ENCODE measurements around the gene ASIC3. TPM values are rescaled to one million over a fixed set of nuclear protein-coding genes. Genes with fewer than 3 reads are reported as not detected.

The ASIC3 gene
- total RNA-seq, 4 donors from 2014 or later, result 1.3 to 2.9 (median 2.1) TPM

GRCh38 chr7:151057506-151057988 is 9.2 kb downstream of the ASIC3 start, which contains the start of gene CDK5:
Gene CDK5 (minus strand): TSS chr7:151057897. CDS start chr7:151057848, 49 bp downstream.
- Histone ChIP-seq H3K9me3 (no peaks in the 10 kb centered on the region), H3K27ac (replicated peaks in 1 of 4) (peak within 1 kb of the TSS; percentile 92 to 95 (median 93)), H3K4me1 (peaks cover 42 to 54% (median 49%) of the 10 kb centered on the region in 4 donors), H3K36me3 (peaks cover 0 to 13% (median 7%) of the 10 kb centered on the region in 4 donors), H3K4me3 (peak within 1 kb of the TSS; percentile 72 to 94 (median 90)), H3K27me3 (no peaks in the 10 kb centered on the region)
- DNase-seq (ENCODE audit: extremely low spot score), result no peak
- no peak for TF ChIP-seq POLR2A (IDR thresholded peaks at IDR 0.05; ENCODE audit: low read depth)
- TF ChIP-seq, protein P1, sequence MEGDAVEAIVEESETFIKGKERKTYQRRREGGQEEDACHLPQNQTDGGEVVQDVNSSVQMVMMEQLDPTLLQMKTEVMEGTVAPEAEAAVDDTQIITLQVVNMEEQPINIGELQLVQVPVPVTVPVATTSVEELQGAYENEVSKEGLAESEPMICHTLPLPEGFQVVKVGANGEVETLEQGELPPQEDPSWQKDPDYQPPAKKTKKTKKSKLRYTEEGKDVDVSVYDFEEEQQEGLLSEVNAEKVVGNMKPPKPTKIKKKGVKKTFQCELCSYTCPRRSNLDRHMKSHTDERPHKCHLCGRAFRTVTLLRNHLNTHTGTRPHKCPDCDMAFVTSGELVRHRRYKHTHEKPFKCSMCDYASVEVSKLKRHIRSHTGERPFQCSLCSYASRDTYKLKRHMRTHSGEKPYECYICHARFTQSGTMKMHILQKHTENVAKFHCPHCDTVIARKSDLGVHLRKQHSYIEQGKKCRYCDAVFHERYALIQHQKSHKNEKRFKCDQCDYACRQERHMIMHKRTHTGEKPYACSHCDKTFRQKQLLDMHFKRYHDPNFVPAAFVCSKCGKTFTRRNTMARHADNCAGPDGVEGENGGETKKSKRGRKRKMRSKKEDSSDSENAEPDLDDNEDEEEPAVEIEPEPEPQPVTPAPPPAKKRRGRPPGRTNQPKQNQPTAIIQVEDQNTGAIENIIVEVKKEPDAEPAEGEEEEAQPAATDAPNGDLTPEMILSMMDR (IDR thresholded peaks at IDR 0.05), result no peak
- 1% methylated on average over 16 of the region's 30 CpGs for WGBS
- intact Hi-C loops (cut with DNase I), result no loop called here

GRCh38 chr7:151057989-151058780 is 9.9 kb downstream of the ASIC3 start:
- peak overlapping the region; percentile 72 to 94 (median 90) for H3K4me3 ChIP-seq
- TF ChIP-seq POLR2AphosphoS5 (IDR thresholded peaks at IDR 0.05) (peak; percentile 88 to 95), POLR2A (IDR thresholded peaks at IDR 0.05; ENCODE audit: low read depth) (peak; percentile 9), EP300 (IDR thresholded peaks at IDR 0.05) (no peak)
- TF ChIP-seq, protein P1 (IDR thresholded peaks at IDR 0.05), result no peak
- intact Hi-C loops (cut with DNase I), result no loop called here
- peaks cover 0 to 13% (median 6%) of the 10 kb centered on the region in 4 donors for H3K36me3 ChIP-seq
- no peaks in the 10 kb centered on the region for H3K27me3 ChIP-seq
- DNase-seq (ENCODE audit: extremely low spot score), result peak; percentile 100
- H3K27ac ChIP-seq (replicated peaks in 1 of 4), result peak overlapping the region; percentile 92 to 95 (median 93)
- peaks cover 47 to 61% (median 56%) of the 10 kb centered on the region in 4 donors for H3K4me1 ChIP-seq
- H3K9me3 ChIP-seq, result no peaks in the 10 kb centered on the region
- WGBS, result 2% methylated on average over 20 of the region's 46 CpGs

DNA sequence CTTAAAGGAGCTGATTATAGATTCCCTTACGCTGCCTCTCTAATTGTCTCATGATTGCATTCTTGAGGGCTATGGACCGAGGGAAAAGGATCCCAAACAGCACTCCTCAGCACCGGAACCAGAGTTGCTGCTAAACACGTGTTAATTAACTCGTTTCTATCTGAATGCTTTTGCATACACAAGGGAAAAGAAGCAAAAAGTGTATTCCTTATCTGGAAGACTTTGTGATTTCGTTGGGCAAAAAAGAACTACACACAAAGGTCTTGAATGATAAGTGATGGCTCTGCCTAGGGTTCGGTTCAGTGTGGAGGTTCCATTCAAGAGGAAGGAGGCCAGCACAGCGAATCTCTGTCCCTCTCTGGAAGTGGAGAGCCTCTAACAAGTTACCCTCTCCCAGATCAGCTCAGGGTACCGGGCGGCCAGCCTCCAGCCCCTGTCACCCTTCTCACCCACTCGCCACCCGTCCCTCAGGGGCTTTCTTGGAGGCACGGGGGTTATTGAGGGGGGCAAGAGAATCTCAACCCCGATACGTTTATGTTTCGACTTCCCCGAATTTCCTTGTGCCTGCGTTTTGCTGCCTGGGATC is 10.5 kb downstream of the ASIC3 start:
- H3K27ac ChIP-seq (replicated peaks in 1 of 4), result peak overlapping the region; percentile 92 to 95 (median 93)
- H3K4me1 ChIP-seq, result peaks cover 53 to 68% (median 63%) of the 10 kb centered on the region in 4 donors
- DNase-seq (ENCODE audit: extremely low spot score), result no peak
- no peaks in the 10 kb centered on the region for H3K9me3 ChIP-seq
- intact Hi-C loops (cut with DNase I), result no loop called here
- TF ChIP-seq POLR2A (IDR thresholded peaks at IDR 0.05; ENCODE audit: low read depth) (no peak), EP300 (IDR thresholded peaks at IDR 0.05) (no peak)
- peaks cover 0 to 9% (median 3%) of the 10 kb centered on the region in 4 donors for H3K36me3 ChIP-seq
- H3K27me3 ChIP-seq, result no peaks in the 10 kb centered on the region
- 4% methylated on average over 16 of the region's 18 CpGs for WGBS
- H3K4me3 ChIP-seq, result peak overlapping the region; percentile 72 to 94 (median 90)

DNA sequence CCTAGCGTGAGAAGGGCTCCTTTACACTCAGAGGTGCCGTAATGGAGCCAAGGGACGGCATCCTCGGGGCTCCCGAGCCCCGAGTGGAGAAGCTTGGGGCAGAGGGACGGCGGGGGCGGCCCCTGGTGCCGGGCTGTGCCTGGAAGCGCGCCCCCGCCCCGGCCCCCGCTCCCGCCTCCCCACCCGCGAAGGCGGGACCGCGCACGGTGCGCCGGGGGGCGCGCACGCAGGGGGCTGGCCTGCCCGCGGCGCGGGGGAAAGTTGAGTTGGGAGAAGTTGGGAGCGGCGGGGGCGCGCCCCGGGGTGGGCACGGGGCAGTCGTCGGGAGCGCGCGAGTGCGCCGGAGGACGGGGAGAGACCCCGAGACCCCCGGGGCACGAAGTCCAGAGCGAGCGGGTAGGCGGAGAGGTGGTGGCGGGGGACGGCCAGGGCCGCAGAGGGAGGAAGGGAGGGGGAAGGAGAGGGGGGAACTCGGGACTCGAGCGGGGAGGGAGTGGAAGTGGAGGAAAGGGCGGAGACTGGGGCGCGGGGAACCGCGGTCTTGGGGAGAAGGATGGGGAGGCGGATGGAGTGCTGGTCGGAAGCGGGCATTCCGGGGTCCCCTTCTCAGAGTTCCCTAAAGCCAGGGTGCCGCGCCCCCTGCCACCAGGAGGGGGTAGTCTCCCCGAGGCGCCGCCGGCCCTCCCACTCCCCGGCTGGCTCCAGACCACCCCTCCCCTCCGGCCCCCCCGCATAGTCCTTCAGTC is 11.2 kb downstream of the ASIC3 start, which contains the start of gene SLC4A2:
Gene SLC4A2 (plus strand): TSS at position 223 of the 746 bp plus-strand sequence. CDS start 2,399 bp downstream, outside the sequence.
- peaks cover 3 to 10% (median 8%) of the 10 kb centered on the region in 4 donors for H3K36me3 ChIP-seq
- TF ChIP-seq, protein P1 (IDR thresholded peaks at IDR 0.05), result peak; percentile 38 to 52 (median 42)
- peak; percentile 40 to 77 for TF ChIP-seq POLR2AphosphoS5 (IDR thresholded peaks at IDR 0.05)
- no peak for TF ChIP-seq POLR2A (IDR thresholded peaks at IDR 0.05; ENCODE audit: low read depth)
- H3K4me3 ChIP-seq, result peak within 1 kb of the TSS; percentile 72 to 94 (median 90)
- H3K27ac ChIP-seq (replicated peaks in 1 of 4), result peak within 1 kb of the TSS; percentile 92 to 95 (median 93)
- 1% methylated on average over 42 of the region's 75 CpGs for WGBS
- H3K4me1 ChIP-seq, result peaks cover 53 to 70% (median 68%) of the 10 kb centered on the region in 4 donors
- DNase-seq (ENCODE audit: extremely low spot score), result peak; percentile 96
- no peaks in the 10 kb centered on the region for H3K9me3 ChIP-seq
- intact Hi-C loops (cut with DNase I), result loop anchor here (5.0 kb wide), 2 partner anchors 32 to 53 kb away; partner anchors contain the start of gene ABCB8
- no peaks in the 10 kb centered on the region for H3K27me3 ChIP-seq

Measured in esophagus muscularis mucosa (tissue), 4 donors.